SU-DHL-6 (cell line): ENCODE data around the gene C19orf67.

Experiments
- CTCF ChIP-seq: fragments of 200-600 bp; sonication (generic); IDR thresholded peaks from one replicate; pipeline ENCODE4 v1.5.1; 2017; ENCODE audit warnings: antibody characterized with exemption, mild to moderate bottlenecking, low read length, moderate library complexity; ENCODE audit not compliant: insufficient read depth, poor library complexity, severe bottlenecking
- EZH2phosphoT487 ChIP-seq: fragments of 200-600 bp; sonication (generic), shearing (Covaris generic); conservative IDR thresholded peaks from 2 replicates; pipeline ENCODE4 v1.6.1; 2018; ENCODE audit warnings: mild to moderate bottlenecking, antibody characterized with exemption, low read length, moderate library complexity, mixed read lengths

- TF ChIP-seq CTCF (no peak), EZH2phosphoT487 (no peak)
These were observed 17.2 kb upstream of the C19orf67 start for GRCh38 chr19:14102756-14103155.
